NAMALWA (cell line): ENCODE measurements around the gene ADAMTSL4.
"Not testable (repeated sequence)": the region's sequence is repeated elsewhere in the genome, so short reads cannot be mapped to it uniquely, and the experiment has no call there.

ENCODE experiments used
- DNase-seq: peaks from one replicate; pipeline ENCODE4 v3.0.0-alpha.2; 2015; ENCODE audit warnings: low spot score

ADAMTSL4 gene

DNA sequence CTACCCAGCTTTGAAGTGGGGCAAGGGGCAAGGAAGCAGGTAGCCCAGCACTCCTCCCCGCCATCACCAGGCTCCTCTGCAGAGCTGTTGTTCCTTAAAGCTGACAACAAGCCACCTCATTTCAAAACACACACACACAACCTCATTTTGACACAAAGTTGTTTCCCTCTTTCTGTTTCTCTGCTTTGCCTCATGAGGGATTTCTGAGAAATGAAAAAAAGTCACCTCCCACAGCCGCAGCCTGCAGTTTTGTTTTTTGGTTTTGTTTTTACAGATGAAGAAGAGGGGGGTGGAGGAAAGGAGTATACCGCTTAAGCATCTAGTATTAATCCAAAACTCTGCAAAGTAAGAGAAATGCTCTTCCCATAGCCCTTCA, 18.1 kb downstream of the ADAMTSL4 start:
- DNase-seq: peak; percentile 88

DNA sequence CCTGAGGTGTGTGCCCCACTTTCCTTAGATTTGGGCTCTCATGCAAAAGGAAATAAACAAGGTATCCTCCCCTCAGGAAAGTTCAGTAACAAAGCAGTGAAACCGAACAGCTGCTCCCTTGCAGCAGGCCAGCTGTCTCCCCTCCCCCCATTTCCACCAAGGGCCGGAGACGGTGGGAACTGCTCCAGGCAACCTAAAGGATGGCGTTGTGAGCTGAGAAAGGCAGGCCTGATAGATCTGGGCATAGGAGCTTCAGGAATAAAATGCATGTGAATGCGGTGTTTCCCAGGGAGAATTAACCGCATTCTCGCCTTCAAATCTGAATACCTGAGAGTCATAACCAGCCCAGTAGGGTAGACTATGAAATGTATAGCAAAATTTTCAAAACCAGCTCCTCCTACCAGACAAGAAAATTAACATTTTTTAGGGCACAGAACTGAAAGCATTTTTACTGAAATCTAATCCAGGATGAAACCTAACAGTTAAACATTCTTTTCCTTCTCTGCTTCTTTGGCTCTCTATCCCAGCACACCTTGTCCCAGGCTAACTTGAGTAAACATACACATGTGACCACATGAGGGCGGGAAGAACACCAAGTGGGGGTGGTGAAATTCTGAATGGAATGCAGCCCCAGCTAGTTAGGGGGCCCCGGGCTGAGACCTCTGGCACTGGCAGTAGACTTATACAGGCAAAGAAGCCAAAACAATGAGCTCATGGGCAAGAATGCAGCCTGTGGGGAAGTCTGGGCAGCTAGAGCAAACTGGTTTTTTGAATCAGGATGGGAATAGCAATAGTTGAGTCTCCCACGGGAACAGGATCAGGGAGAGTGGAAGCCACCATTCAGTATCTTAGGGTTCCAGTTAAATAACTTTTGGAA, 18.7 kb downstream of the ADAMTSL4 start:
- DNase-seq: peak; percentile 84

DNA sequence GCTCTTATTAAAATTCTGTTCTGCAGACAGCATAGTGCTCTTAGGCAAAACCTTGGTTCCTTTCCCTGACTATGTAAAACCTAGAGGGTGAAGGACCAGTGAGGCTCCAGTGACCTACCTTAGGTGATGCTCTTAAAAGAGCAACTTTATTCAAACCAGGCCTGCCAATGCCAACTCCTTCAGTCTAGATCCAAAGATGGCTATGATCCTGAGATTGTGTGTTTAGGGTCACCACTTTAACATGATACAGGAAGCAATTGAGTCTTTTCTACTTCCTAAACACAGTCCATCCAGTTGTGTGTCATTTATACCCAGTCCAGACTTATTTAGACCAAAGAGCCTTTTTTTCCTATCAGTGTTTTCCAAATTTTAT, 19.4 kb downstream of the ADAMTSL4 start:
- peak; percentile 66 for DNase-seq

DNA sequence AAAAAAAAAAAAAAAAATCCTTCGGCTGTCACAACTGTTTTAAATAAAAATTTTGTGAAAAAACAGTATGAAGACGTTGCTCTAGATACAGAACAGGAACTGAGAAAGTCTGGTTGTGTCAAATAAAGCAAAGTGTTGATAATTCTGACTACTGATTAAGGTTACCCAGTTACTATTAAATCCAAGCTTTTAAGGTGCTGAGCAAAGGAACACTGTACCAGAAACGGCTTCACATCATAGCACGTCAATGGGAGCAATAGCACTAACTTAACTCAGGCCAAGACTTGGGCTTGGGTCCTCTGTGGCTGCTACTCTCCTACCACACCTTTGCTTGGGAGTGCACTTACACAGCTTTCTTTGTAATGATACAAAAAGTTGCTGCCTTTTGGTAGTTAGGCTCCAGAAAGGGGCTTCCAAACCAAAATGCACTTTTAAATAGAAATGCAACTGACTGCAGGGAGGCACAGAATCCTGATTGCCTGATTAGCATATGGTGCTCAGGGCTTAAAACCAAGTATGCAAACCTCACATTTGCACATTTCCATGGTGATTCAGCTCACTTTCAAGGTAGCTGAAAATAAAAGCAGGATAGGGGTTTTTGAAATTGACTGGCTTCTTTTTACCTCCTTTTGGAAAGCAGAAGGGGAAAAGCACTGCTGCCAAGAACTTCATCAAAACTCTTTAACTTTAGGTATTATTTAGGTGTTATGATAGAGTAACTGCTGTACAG, 23.9 kb downstream of the ADAMTSL4 start:
- DNase-seq: peak; percentile 66

DNA sequence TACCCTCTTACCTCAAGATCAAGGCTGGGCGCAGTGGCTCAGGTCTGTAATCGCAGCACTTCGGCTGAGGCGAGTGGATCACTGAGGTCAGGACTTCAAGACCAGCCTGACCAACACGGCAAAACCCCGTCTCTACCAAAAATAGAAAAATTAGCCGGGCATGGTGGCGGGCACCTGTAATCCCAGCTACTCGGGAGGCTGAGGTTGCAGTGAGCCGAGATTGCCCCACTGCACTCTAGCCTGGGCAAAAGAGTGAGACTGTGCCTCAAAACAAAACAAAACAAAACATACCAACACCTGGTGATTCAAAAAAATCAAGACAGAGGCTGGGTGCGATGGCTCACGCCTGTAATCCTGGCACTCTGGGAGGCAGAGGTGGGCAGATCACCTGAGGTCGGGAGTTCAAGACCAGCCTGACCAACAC, 24.5 kb downstream of the ADAMTSL4 start:
- DNase-seq: peak; percentile 42

DNA sequence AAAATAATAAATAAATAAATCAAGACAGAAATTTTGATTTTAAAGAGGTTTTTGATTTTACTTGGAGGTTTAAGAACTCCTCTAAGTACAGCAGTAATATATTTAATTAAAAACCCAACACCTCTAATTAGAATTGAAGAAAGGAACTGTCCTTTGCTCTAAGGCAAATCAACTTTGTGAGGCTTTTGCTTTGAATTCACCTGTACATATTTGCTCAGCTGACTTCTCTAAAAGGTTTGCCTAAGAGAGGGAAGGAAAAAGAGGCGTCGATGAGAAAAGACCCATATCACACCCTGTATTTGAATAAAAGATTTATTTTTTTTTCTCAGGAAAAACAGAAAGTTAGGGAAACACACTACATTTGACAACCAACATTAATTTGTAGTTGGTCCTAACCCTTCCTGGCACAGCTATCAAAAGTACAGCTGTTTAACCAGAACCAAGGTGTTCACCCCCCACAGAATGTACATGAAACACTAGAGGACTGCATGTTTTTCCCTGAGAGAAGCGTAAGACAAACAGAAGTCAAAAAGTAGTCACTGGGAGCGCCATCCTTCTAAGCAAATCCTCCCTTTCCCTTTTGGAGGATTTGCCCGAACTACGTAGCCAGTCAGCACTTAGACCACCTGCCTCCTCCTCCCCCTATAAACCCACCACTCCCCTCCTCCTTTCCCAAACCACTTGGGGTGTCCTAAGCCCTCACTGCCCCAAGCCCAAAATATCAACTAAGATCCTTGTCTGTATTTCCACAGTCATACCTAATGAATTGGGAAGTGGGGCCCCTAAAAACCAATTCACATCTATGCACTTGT, 25.3 kb downstream of the ADAMTSL4 start:
- DNase-seq: peak; percentile 32

DNA sequence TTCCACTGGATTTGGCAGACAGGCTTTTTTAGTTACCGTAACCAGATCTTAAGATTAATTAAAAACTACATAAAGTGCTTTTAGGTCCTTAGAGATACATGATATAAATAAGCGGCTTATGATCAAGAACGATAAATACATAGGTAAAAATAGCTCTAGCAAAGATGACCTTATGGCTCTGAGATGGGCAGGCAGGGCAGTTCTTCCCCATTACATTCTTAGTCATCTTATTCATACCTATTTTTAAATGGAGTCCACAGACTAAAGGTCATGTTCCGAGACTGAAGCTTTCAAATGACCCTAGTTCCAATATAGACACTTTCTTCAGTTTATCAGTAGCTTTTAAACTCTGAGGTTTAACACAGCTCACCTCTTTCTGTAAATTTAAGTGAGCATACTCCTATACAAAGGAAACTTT, 25.9 kb downstream of the ADAMTSL4 start:
- DNase-seq: peak; percentile 21

DNA sequence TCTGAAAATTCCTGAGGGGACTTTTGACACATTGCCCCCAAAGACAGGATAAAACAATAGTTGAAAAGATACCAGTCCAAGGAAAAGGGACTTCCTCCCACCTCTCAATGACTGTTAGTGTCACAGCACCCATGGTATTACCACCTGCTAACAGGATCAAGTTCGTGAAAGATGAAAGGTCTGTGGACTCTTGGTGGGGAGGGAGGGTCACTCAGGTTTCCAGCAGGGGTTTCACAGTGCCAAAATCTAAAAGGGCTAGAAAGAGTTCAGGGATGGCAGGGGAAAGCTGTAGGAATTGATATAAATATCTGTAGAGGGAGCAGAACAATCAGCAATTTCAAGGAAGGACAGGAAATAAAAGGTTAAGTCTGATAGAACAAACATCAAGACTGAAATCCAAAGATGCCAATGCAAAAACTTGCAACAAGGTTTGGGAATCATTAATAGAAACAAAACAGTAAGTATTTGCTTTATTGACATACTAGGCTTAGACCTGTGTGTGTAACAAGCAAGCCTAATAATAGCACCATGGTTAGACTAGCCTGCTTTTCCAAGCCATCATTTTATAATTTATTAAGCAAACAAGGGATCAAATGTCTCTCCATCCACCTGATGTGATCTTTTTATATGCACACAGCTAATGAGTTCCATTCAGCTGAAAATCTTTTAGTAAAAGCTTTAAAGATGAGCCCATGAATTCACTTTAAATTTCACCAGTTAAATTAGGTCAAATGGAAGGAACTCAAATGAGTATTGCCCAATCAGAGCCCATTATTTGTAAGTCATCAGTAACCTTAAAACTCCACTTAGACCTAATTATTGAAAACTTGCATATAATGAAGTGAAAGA, 26.5 kb downstream of the ADAMTSL4 start:
- peak; percentile 30 for DNase-seq

DNA sequence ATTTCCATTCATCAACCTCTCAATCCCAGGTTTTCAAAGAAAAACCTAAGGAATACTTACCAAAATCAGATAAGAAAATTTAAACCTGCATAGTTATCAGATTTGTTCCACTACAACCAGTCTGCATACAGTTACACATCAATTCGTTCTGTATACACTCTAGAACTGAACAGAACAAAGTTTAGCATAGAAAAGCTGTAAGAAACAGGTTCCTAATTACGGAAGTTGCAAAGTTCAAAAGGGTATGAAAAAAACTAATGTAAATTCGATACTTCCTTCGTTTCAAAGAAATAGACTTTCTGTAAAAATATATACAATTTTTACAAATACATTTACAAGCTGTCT, 27.1 kb downstream of the ADAMTSL4 start:
- DNase-seq: peak; percentile 30

DNA sequence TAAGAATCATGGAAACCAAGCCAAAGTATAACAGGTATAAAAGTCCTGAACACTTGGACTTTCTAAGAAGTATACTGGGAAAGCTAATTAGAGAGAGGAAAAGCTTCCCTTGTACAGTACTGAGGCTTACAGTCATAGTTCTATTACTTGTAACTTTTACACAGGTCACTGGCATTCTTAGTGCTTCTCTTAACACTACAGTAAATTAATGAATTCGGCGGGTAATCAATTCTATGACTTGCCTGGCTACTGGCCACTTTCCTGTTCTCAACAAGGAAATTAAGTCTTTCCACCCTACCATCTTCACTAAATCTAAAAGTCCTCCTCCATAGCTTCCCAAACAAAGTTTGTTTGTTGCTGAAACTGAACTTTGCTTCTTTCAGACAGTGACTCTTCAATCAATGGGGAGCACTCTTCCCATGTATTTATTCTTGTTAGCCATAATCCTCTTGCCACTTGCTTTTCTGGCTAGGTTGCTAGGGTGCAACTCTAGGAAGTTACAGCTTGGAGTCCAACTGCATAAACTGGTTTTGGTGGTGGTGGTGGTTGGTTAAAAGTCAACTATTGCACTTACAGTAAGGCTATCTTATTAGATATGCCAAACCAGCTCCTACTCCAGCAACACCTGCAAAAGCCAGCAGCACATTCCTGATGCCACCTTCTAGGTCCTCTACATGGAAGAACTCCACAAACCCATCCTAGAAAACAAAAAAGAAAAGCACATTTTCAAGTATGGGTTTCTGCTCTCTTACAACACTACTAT, 27.8 kb downstream of the ADAMTSL4 start:
- peak; percentile 43 for DNase-seq

DNA sequence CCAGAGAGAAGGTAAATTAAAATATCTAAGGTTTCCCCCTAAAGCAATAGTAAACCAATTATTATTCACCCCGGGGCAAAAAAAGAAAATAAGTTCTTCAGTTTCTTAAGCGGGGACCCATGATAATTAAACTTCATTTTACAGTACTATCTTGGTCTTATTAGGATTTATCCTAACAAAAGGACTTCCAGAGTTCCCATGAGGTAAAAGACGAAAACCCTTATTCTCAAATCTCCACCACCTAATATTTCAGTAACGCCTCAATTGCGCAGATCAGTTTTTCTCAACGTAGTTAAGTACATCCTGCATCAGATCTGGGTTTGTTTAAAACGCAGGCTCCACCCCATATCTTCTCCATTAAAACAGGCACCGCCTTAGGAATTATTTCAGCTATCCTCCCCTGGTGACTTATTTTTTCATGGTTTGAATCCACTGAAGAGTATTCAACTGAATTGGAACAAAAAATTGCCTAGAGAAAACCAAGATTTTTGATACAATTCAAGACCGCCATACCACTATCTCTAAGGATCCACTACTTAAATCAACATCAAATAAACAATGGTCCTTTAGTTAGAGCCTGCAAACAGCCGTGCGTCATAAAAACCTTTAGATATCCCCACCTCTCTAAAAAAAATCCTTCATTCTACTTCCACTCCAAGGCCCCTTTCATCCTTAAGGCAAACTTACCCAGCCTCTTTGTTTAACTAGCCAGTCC, 28.5 kb downstream of the ADAMTSL4 start:
- DNase-seq: peak; percentile 68

DNA sequence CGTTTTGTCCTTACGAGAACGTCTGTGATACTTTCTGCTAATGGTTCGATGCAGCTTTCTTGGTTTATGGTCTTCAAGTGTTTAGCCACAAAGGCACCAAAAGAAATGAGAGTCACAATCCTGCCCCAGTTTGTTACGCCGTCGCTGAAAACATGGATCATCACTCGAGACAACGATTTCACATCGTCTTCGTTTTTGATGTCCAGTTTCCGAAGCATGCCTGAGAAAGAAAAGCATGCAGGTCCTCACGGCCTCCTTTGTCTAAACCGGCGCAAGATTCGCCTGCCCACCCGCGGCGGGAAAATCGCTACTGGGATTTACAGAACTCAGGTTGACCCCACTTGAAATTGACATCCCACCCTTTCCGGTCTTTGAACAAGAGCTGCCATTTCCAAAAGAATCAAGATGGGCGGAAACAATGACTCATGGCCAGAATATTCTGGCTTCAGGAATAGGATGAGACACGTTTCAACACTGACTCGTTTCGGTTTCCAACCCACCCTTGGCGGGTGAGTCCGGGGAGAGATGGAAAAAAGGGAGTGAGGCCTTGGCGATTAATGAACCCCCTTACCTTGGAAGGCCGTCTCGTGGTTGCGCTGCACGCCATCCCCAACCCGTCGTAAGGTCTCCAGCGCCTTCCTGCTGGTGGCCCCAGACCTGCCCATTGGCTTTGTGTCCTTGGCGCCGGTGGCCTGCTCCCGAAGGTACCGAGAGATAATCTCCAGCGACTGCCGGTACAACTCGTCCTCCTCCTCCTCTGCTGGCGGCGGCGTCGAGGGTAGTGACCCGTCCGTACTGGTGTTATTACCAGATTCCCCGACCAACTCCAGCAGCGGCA, 29.3 kb downstream of the ADAMTSL4 start:
- peak; percentile 64 for DNase-seq

DNA sequence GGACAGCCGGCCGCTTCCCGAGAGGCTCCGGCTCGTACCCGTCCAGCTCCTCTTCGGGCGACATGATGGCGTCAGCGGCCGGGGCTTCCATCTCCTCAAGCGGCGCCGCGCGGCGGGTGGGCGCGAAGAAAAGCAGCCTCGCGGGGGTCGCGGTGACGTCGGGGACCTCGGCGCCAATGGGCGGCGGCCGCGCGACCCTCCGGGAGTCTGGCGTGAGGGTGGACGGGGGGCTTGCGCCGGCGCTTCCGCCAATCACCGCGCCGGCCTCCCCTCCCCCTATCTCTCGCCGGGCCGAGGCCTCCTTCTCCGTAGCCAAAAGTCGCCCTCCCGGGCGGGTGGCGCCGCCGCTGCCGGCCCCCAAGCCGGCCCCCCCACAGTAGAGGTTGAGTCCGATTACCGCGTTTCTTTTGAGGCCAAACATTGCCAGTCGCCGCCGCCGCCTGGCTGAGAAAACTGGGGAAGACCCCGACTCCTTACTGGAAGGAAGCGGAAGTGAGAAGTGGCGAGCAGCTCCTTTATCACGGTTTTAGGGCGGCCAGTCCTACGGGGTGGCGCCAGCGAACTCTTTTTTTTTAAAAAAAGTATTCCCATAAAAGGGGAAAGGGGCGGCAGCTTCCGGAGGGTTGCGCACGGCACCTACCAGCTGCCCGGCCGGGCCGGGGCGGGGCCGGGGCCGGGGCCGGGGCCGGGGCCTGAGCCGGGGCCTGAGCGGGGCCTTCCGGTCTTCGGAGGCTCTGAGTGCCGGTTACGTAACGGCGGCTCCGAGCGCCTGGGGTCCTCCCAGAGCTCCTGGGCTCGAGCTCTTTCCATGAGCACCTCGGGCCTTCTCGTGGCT, 30.1 kb downstream of the ADAMTSL4 start, which contains the start of gene MCL1:
TSS of gene MCL1 (minus strand) at position 501 of the 835 bp plus-strand sequence. CDS start at position 421, 80 bp downstream.
- DNase-seq: peak; percentile 97

DNA sequence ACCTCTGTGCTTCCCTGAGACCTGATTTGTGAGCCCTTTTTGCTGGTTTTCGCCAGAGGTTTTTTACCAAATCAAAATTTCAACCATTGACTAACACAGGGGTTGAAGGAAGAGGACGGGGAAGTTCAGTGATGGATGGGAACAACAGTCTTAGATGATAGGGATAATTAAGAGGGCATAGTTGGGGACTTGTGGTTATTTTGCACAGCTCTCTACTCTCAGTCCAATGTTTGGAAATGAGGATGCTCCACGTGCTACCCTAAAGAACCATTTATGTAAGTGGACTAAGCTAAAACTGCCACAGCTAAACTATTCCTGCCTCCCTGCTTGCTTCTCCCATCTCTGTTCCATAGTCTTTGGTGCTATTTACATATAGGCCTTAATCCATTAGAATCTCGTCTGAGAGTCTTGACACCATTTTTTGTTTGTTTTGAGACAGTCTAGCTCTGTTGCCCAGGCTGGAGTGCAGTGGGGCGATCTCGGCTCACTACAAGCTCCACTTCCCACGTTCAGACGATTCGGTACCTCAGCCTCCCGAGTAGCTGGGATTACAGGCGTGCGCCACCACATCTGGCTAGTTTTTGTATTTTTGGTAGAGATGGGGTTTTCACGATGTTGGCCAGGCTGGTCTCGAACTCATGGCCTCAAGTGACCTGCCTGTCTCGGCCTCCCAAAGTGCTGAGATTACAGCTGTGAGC, 30.9 kb downstream of the ADAMTSL4 start:
- no peak for DNase-seq

DNA sequence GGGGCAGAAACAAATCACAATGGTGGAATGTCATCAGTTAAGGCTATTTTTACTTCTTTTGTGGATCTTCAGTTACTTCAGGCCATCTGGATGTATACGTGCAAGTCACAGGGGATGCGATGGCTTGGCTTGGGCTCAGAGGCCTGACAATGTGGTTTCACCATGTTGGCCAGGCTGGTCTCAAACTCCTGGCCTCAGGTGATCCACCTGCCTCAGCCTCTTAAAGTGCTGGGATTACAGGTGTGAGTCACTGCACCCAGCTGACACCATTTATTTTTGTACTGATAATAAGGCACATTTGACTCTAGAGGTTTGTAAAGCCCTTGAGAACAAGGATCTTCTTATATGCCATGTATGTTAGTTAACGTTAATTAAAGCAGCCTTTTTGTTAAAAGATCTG, 31.8 kb downstream of the ADAMTSL4 start:
- not testable (repeated sequence) for DNase-seq

DNA sequence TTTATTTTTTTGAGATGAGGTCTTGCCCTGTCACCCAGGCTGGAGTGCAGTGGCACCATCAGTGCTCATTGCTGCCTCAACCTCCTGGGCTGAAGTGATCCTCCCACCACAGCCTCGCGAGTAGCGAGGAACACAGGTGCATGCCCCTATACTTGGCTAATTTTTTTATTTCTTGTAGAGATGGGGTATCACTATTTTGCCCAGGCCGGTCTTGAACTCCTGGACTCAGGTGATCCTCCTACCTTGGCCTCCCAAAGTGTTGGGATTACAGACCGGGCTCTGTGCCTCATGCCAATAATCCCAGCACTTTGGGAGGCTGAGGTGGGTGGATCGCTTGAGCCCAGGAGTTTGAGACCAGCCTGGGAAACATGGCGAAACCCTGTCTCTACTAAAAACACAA, 32.2 kb downstream of the ADAMTSL4 start:
- not testable (repeated sequence) for DNase-seq

DNA sequence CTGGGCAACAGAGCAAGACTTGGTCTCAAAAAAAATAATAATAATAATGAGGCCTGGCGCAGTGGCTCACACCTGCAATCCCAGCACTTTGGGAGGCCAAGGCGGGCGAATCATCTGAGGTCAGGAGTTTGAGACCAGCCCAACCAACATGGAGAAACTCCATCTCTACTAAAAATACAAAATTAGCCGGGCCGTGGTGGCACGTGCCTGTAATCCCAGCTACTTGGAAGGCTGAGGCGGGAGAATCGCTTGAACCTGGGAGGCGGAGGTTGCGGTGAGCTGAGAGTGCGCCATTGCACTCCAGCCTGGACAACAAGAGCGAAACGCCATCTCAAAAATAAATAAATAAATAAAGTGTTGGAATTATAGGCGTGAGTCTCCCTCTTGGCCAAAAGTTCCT, 32.8 kb downstream of the ADAMTSL4 start:
- DNase-seq: not testable (repeated sequence)

DNA sequence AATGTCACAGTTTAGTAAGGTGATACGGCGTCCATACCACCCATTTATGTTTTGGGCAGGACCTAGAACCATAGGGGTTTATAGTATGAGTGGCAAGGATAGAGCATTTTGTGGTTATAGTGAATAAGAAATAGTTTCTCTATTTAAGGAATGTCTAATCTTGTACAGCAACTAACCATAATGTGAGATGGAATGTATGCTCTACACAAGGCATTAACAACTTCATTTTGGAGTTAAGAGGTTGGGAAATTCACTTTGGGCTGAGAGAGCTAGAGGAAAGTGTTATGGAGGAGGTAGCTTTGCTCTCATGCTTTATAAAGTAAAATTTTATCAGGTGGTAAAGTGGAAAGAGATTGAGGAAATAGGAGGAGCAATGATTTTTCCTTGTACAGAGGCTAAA, 33.2 kb downstream of the ADAMTSL4 start:
- peak; percentile 5 for DNase-seq
